Astrocyte (in vitro differentiated cells and primary cell): ENCODE measurements around the gene IL1RAPL2. TPM values are rescaled to one million over a fixed set of nuclear protein-coding genes. Genes with fewer than 3 reads are reported as not detected.

ENCODE experiments used
- DNase-seq: peaks from one replicate; pipeline ENCODE4 v3.0.0-alpha.2; 2010; ENCODE audit warnings: low read depth
- FAIRE-seq: peaks from 2 replicates; lab custom pipeline; 2011; peaks lifted over from hg19 to GRCh38; lab: Jason Lieb, UNC
- H2AFZ ChIP-seq: 2 replicates; pipeline ENCODE4 v1.6.0; 2012; ENCODE audit warnings: low read depth, low read length, inconsistent platforms
- H3K27ac ChIP-seq: 2 replicates; pipeline ENCODE4 v1.5.1; 2011; ENCODE audit warnings: low read depth, low read length, inconsistent platforms
- H3K27me3 ChIP-seq: 2 replicates; pipeline ENCODE4 v1.6.0; 2011; ENCODE audit warnings: low read length, inconsistent platforms; ENCODE audit not compliant: insufficient read depth
- H3K36me3 ChIP-seq: 2 replicates; pipeline ENCODE4 v1.5.1; 2011; ENCODE audit warnings: low read length, inconsistent platforms; ENCODE audit not compliant: insufficient read depth
- H3K4me1 ChIP-seq: 2 replicates; pipeline ENCODE4 v1.5.1; 2011; ENCODE audit warnings: low read length, inconsistent platforms; ENCODE audit not compliant: insufficient read depth
- H3K4me2 ChIP-seq: 2 replicates; pipeline ENCODE4 v1.6.0; 2012; ENCODE audit warnings: low read length, inconsistent platforms
- H3K4me3 ChIP-seq: 2 replicates; pipeline ENCODE4 v1.5.1; 2011; ENCODE audit warnings: low read depth, mild to moderate bottlenecking, low read length, inconsistent platforms; ENCODE audit not compliant: insufficient read depth
- H3K79me2 ChIP-seq: 2 replicates; pipeline ENCODE4 v1.6.0; 2012; ENCODE audit warnings: mild to moderate bottlenecking, low read length, inconsistent platforms; ENCODE audit not compliant: insufficient read depth
- H3K9ac ChIP-seq: 2 replicates; pipeline ENCODE4 v1.6.0; 2012; ENCODE audit warnings: mild to moderate bottlenecking, low read length, inconsistent platforms
- H3K9me3 ChIP-seq: 2 replicates; pipeline ENCODE4 v1.5.1; 2012; ENCODE audit warnings: low read depth, mild to moderate bottlenecking, low read length, inconsistent platforms; ENCODE audit not compliant: insufficient read depth
- H4K20me1 ChIP-seq: 2 replicates; pipeline ENCODE4 v1.6.0; 2012; ENCODE audit warnings: low read length, inconsistent platforms; ENCODE audit not compliant: insufficient read depth
- H3K27ac Mint-ChIP-seq: one replicate; pipeline ENCODE4 v1.8.0; 2021; ENCODE audit warnings: mild to moderate bottlenecking, mixed read lengths; ENCODE audit not compliant: unreplicated experiment
- H3K27me3 Mint-ChIP-seq: one replicate; pipeline ENCODE4 v1.8.0; 2021; ENCODE audit warnings: low read depth, mixed read lengths; ENCODE audit not compliant: unreplicated experiment
- H3K36me3 Mint-ChIP-seq: one replicate; pipeline ENCODE4 v1.8.0; 2021; ENCODE audit warnings: low read depth, mixed read lengths; ENCODE audit not compliant: unreplicated experiment
- H3K4me1 Mint-ChIP-seq: one replicate; pipeline ENCODE4 v1.8.0; 2021; ENCODE audit warnings: low read depth, mixed read lengths; ENCODE audit not compliant: unreplicated experiment
- H3K4me3 Mint-ChIP-seq: one replicate; pipeline ENCODE4 v1.8.0; 2021; ENCODE audit warnings: mild to moderate bottlenecking, moderate library complexity, mixed read lengths; ENCODE audit not compliant: unreplicated experiment
- H3K9me3 Mint-ChIP-seq: one replicate; pipeline ENCODE4 v1.8.0; 2021; ENCODE audit warnings: mild to moderate bottlenecking, mixed read lengths; ENCODE audit not compliant: unreplicated experiment
- EZH2 ChIP-seq: IDR thresholded peaks from 2 replicates; pipeline ENCODE4 v1.6.1; 2012; ENCODE audit warnings: mild to moderate bottlenecking, low read length, inconsistent platforms; ENCODE audit not compliant: insufficient read depth
- total RNA-seq: library from RNA; stranded (reverse); gene quantifications from 2 replicates; pipeline ENCODE4 v1.2.1, GENCODE V29; 2021
- TF ChIP-seq, protein P1 (sequence below): IDR thresholded peaks from 2 replicates; pipeline ENCODE4 v1.5.1; 2011; ENCODE audit warnings: low read depth, mild to moderate bottlenecking, inconsistent platforms, low read length, moderate library complexity; ENCODE audit not compliant: insufficient read depth

IL1RAPL2 gene
- total RNA-seq, 1 donor from 2014 or later, result 0.16 TPM

GRCh38 chrX:105191878-105192277 is 625.9 kb downstream of the IL1RAPL2 start:
- H3K9me3 ChIP-seq, result no peaks in the 10 kb centered on the region
- no peaks in the 10 kb centered on the region for H3K36me3 ChIP-seq
- FAIRE-seq (no peak), DNase-seq (no peak)
- no peaks in the 10 kb centered on the region for H3K4me1 ChIP-seq
- H3K27me3 ChIP-seq, result no peaks in the 10 kb centered on the region
- Mint-ChIP-seq H3K9me3 (no peaks in the 10 kb centered on the region), H3K27me3 (no peaks in the 10 kb centered on the region), H3K36me3 (no peaks in the 10 kb centered on the region), H3K4me1 (no peaks in the 10 kb centered on the region), H3K4me3 (no peak overlapping the region), H3K27ac (no peak overlapping the region)
- no peaks in the 10 kb centered on the region for H4K20me1 ChIP-seq
- no peak for TF ChIP-seq EZH2
- TF ChIP-seq, protein P1, sequence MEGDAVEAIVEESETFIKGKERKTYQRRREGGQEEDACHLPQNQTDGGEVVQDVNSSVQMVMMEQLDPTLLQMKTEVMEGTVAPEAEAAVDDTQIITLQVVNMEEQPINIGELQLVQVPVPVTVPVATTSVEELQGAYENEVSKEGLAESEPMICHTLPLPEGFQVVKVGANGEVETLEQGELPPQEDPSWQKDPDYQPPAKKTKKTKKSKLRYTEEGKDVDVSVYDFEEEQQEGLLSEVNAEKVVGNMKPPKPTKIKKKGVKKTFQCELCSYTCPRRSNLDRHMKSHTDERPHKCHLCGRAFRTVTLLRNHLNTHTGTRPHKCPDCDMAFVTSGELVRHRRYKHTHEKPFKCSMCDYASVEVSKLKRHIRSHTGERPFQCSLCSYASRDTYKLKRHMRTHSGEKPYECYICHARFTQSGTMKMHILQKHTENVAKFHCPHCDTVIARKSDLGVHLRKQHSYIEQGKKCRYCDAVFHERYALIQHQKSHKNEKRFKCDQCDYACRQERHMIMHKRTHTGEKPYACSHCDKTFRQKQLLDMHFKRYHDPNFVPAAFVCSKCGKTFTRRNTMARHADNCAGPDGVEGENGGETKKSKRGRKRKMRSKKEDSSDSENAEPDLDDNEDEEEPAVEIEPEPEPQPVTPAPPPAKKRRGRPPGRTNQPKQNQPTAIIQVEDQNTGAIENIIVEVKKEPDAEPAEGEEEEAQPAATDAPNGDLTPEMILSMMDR, result peak; percentile 30
- H3K79me2 ChIP-seq, result no peaks in the 10 kb centered on the region
- no peak overlapping the region for H2AFZ ChIP-seq
- H3K9ac ChIP-seq, result no peak overlapping the region
- H3K4me3 ChIP-seq, result no peak overlapping the region
- H3K4me2 ChIP-seq, result no peak overlapping the region
- H3K27ac ChIP-seq, result no peak overlapping the region

DNA sequence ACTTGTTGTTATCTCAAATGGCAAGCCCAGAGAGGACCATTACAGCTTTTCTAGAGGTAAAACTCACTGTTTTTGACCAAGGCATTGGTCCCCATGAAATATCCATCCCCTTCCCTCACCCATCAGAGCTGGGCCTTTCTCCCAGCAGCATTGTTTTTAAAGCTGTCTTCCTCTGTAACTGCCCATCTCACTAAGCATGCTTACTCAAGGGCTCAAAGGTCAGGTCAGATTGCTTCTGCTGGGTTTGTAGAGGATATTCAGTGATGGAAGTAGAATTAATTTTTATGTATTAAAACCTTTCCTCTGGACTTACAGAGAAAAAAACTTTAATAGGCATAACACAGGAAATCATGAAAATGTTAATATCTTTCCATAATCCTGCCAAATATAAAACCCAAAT is 643.4 kb downstream of the IL1RAPL2 start:
- Histone ChIP-seq H3K79me2 (no peaks in the 10 kb centered on the region), H3K4me3 (no peak overlapping the region), H3K9ac (no peak overlapping the region), H3K4me1 (no peaks in the 10 kb centered on the region), H2AFZ (no peak overlapping the region), H4K20me1 (no peaks in the 10 kb centered on the region), H3K27ac (no peak overlapping the region), H3K9me3 (no peaks in the 10 kb centered on the region), H3K36me3 (no peaks in the 10 kb centered on the region), H3K4me2 (no peak overlapping the region), H3K27me3 (no peaks in the 10 kb centered on the region)
- TF ChIP-seq, protein P1, result no peak
- no peak for TF ChIP-seq EZH2
- Mint-ChIP-seq H3K4me3 (no peak overlapping the region), H3K27me3 (no peaks in the 10 kb centered on the region), H3K36me3 (no peaks in the 10 kb centered on the region), H3K4me1 (no peaks in the 10 kb centered on the region), H3K27ac (no peak overlapping the region), H3K9me3 (no peaks in the 10 kb centered on the region)
- no peak for FAIRE-seq
- no peak for DNase-seq

GRCh38 chrX:105210258-105210657 is 644.3 kb downstream of the IL1RAPL2 start:
- Histone ChIP-seq H2AFZ (no peak overlapping the region), H4K20me1 (no peaks in the 10 kb centered on the region), H3K79me2 (no peaks in the 10 kb centered on the region), H3K27ac (no peak overlapping the region), H3K9ac (no peak overlapping the region), H3K4me1 (no peaks in the 10 kb centered on the region), H3K9me3 (no peaks in the 10 kb centered on the region), H3K4me2 (no peak overlapping the region), H3K27me3 (no peaks in the 10 kb centered on the region), H3K4me3 (no peak overlapping the region), H3K36me3 (no peaks in the 10 kb centered on the region)
- H3K4me1 Mint-ChIP-seq, result no peaks in the 10 kb centered on the region
- FAIRE-seq (no peak), DNase-seq (no peak)
- no peak overlapping the region for H3K4me3 Mint-ChIP-seq
- H3K27me3 Mint-ChIP-seq, result no peaks in the 10 kb centered on the region
- H3K9me3 Mint-ChIP-seq, result no peaks in the 10 kb centered on the region
- H3K27ac Mint-ChIP-seq, result no peak overlapping the region
- no peak for TF ChIP-seq EZH2
- TF ChIP-seq, protein P1, result no peak
- no peaks in the 10 kb centered on the region for H3K36me3 Mint-ChIP-seq
